ENCODE data around the gene PRKAR2B.

Gene PRKAR2B

GRCh38 chr7:107056728-107057473 lies 12.4 kb downstream of the PRKAR2B start:
- no peak for TF ChIP-seq CTCF (IDR thresholded peaks at IDR 0.05; ENCODE audit: low read depth, low read length, missing control alignments)
- no peak overlapping the region for H3K4me3 ChIP-seq (replicated peaks; ENCODE audit: low read depth, low read length)
- no peak for DNase-seq (ENCODE audit: extremely low read depth, low read depth)

DNA sequence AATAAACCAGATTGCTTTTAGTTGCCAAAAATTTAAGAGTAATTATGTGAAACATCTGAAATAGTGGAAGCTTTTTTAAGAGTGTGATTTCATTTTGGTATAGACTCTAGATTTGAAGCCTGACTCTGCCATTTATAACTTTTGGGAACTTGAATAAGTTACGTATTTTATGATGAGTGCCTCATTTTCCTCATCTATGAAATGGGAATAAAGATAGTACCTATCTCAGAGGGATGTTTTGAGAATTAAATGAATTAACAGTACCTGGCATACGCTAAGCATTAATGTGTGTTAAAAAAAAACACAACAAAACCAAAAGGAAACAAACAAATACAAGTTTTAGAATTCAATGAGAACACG lies 12.9 kb downstream of the PRKAR2B start:
- no peak for TF ChIP-seq CTCF (IDR thresholded peaks at IDR 0.05; ENCODE audit: low read depth, low read length, missing control alignments)
- H3K4me3 ChIP-seq (replicated peaks; ENCODE audit: low read depth, low read length) = no peak overlapping the region

GRCh38 chr7:107059468-107059867 lies 15.0 kb downstream of the PRKAR2B start:
- DNase-seq (ENCODE audit: extremely low read depth, low read depth) = no peak
- H3K4me3 ChIP-seq (replicated peaks; ENCODE audit: low read depth, low read length) = no peak overlapping the region
- TF ChIP-seq CTCF (IDR thresholded peaks at IDR 0.05; ENCODE audit: low read depth, low read length, missing control alignments) = no peak

More for the DNA sequence above, 12.9 kb downstream of the PRKAR2B start:
- no peak for DNase-seq (ENCODE audit: extremely low read depth, low read depth)

GRCh38 chr7:107063245-107064120 lies 19.0 kb downstream of the PRKAR2B start:
- no peak overlapping the region for H3K4me3 ChIP-seq (replicated peaks; ENCODE audit: low read depth, low read length)
- TF ChIP-seq CTCF (IDR thresholded peaks at IDR 0.05; ENCODE audit: low read depth, low read length, missing control alignments) = no peak
- no peak for DNase-seq (ENCODE audit: extremely low read depth, low read depth)

DNA sequence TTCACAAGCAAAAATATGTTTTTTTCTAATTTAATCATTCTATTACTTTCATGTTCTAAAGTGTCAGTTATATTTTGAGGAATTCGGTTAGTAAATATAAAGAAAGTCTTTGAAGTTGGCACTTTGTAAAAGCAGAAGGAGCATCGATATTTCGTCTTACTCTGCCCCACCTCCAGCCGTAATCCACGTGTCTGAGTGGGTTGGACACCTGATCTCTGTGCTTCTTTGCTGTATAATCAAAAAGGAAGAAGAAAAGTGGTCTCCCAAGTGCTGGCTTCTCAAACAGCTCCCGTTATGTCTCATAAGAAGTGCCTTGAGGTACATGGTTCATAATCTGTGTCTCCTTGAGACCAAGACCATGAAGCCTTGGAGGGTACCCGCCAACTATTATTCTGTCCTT lies 19.8 kb downstream of the PRKAR2B start:
- TF ChIP-seq CTCF (IDR thresholded peaks at IDR 0.05; ENCODE audit: low read depth, low read length, missing control alignments) = no peak
- no peak for DNase-seq (ENCODE audit: extremely low read depth, low read depth)
- H3K4me3 ChIP-seq (replicated peaks; ENCODE audit: low read depth, low read length) = no peak overlapping the region

DNA sequence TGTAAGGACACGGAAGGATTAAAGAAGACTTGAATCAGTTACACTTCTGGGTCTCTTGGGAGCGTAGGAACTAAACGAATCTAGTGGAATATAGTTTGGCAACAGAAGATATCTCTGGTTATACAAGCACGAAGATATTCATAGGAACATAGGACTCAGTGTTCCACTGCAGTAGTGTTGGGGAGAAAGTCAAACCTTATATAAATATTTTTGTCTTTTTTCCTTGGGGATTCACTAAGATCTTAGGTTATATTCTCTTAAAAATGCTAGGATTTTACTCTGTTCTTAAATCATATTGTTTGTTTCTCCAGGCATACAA lies 21.4 kb downstream of the PRKAR2B start:
- no peak overlapping the region for H3K4me3 ChIP-seq (replicated peaks; ENCODE audit: low read depth, low read length)
- TF ChIP-seq CTCF (IDR thresholded peaks at IDR 0.05; ENCODE audit: low read depth, low read length, missing control alignments) = no peak

More for the DNA sequence above, 21.4 kb downstream of the PRKAR2B start:
- no peak for DNase-seq (ENCODE audit: extremely low read depth, low read depth)
